HepG2 (cell line): Measurements from ENCODE around the gene CROT. TPM values are rescaled to one million over a fixed set of nuclear protein-coding genes. Genes with fewer than 3 reads are reported as not detected.
A peak's percentile ranks its signal among the peaks of the same experiment; 100 is the strongest.

Source experiments
- ARID3A ChIP-seq: IDR thresholded peaks from 2 replicates; pipeline ENCODE4 v1.6.1; 2012; ENCODE audit warnings: low read depth, low read length, improper control_type of control experiment
- BCL3 ChIP-seq: sonication (generic); formaldehyde crosslinking; IDR thresholded peaks from 2 replicates; pipeline ENCODE4 v1.5.1; 2020; ENCODE audit warnings: mild to moderate bottlenecking, missing genetic modification reagents, moderate library complexity
- EHMT2 ChIP-seq: fragments of 200-600 bp; sonication (generic); IDR thresholded peaks from 2 replicates; pipeline ENCODE4 v1.7.0; 2017; ENCODE audit warnings: antibody characterized with exemption, low read depth, low read length, borderline replicate concordance
- ELF1 ChIP-seq: sonication (generic); formaldehyde crosslinking; IDR thresholded peaks from 2 replicates; pipeline ENCODE4 v1.4.0; 2020; ENCODE audit warnings: missing genetic modification reagents
- FOXP4 ChIP-seq: sonication (generic); formaldehyde crosslinking; IDR thresholded peaks from 2 replicates; pipeline ENCODE4 v1.4.0; 2020; ENCODE audit warnings: missing genetic modification reagents
- GATAD2A ChIP-seq: IDR thresholded peaks from 2 replicates; pipeline ENCODE4 v1.6.1; 2016
- HES4 ChIP-seq: sonication (generic); formaldehyde crosslinking; IDR thresholded peaks from 2 replicates; pipeline ENCODE4 v1.9.0; 2021; ENCODE audit warnings: mild to moderate bottlenecking, missing genetic modification reagents, borderline replicate concordance
- HMGXB4 ChIP-seq, 2 experiments: sonication (generic) in 1 of 2; formaldehyde crosslinking in 1 of 2; IDR thresholded peaks; 2 replicates each; pipeline versions ENCODE4 v1.4.0 to v1.6.1; 2018 to 2020; ENCODE audit warnings: missing genetic modification reagents in 2 of 2, borderline replicate concordance in 1 of 2, low read depth in 1 of 2, mild to moderate bottlenecking in 1 of 2, missing biosample characterization in 1 of 2
- IKZF5 ChIP-seq: IDR thresholded peaks from 2 replicates; pipeline ENCODE4 v1.6.1; 2018; ENCODE audit warnings: missing genetic modification reagents, mild to moderate bottlenecking, missing compliant biosample characterization
- IRF2 ChIP-seq: IDR thresholded peaks from 2 replicates; pipeline ENCODE4 v1.6.1; 2018; ENCODE audit warnings: missing genetic modification reagents, missing compliant biosample characterization
- MBNL3 ChIP-seq: fragments of 250-450 bp; sonication (Bioruptor Pico); conservative IDR thresholded peaks from 2 replicates; pipeline ENCODE4 v1.8.0; 2022; ENCODE audit warnings: mild to moderate bottlenecking, inconsistent platforms
- NFKB2 ChIP-seq: sonication (generic); formaldehyde crosslinking; IDR thresholded peaks from 2 replicates; pipeline ENCODE4 v1.4.0; 2020; ENCODE audit warnings: missing genetic modification reagents, borderline replicate concordance
- NR2F6 ChIP-seq, 2 experiments: IDR thresholded peaks; 2 replicates each; pipeline ENCODE4 v1.6.1; 2016; ENCODE audit warnings: antibody characterized with exemption in 1 of 2, mild to moderate bottlenecking in 1 of 2
- PHF20 ChIP-seq: sonication (generic); formaldehyde crosslinking; IDR thresholded peaks from 2 replicates; pipeline ENCODE4 v1.5.0; 2020; ENCODE audit warnings: mild to moderate bottlenecking, missing genetic modification reagents
- PHF21A ChIP-seq: sonication (generic); formaldehyde crosslinking; IDR thresholded peaks from 2 replicates; pipeline ENCODE4 v1.5.0; 2020; ENCODE audit warnings: mild to moderate bottlenecking, missing genetic modification reagents
- POGZ ChIP-seq: sonication (generic); formaldehyde crosslinking; IDR thresholded peaks from 2 replicates; pipeline ENCODE4 v1.4.0; 2020; ENCODE audit warnings: mild to moderate bottlenecking, missing genetic modification reagents
- SOX13 ChIP-seq, 3 experiments: fragments of 450-650 bp in 1 of 3; sonication (generic) in 1 of 3; formaldehyde crosslinking in 1 of 3; IDR thresholded peaks in 2 of 3; conservative IDR thresholded peaks in 1 of 3; 2 replicates each; pipeline versions ENCODE4 v1.5.0 to v1.6.1; 2016 to 2020; ENCODE audit warnings: antibody characterized with exemption in 1 of 3, mild to moderate bottlenecking in 1 of 3, missing compliant biosample characterization in 1 of 3, missing genetic modification reagents in 1 of 3, moderate library complexity in 1 of 3
- WIZ ChIP-seq: sonication (generic); formaldehyde crosslinking; IDR thresholded peaks from 2 replicates; pipeline ENCODE4 v1.5.1; 2020; ENCODE audit warnings: mild to moderate bottlenecking, missing genetic modification reagents
- ZFY ChIP-seq: sonication (generic); formaldehyde crosslinking; IDR thresholded peaks from 2 replicates; pipeline ENCODE4 v1.4.0; 2020; ENCODE audit warnings: missing genetic modification reagents
- ZNF207 ChIP-seq: fragments of 450-650 bp; IDR thresholded peaks from 2 replicates; pipeline ENCODE4 v1.6.1; 2016; ENCODE audit warnings: antibody characterized with exemption, borderline replicate concordance
- ZNF550 ChIP-seq: sonication (generic); formaldehyde crosslinking; IDR thresholded peaks from 2 replicates; pipeline ENCODE4 v1.4.0; 2020; ENCODE audit warnings: mild to moderate bottlenecking, missing genetic modification reagents, borderline replicate concordance
- polyA plus RNA-seq, 8 experiments: library from polyadenylated mRNA; depleted of rRNA in 3 of 8; stranded (reverse) in 7 of 8; unstranded in 1 of 8; fragments of >200 nt; fragmentation: Illumina TruSeq in 4 of 8; extraction: Trizol in 4 of 8; gene quantifications; 2 replicates each; pipeline versions ENCODE4 v1.2.1 to v1.2.3, GENCODE V29; 2011 to 2016; ENCODE audit warnings: low read depth in 4 of 8, missing spikeins in 1 of 8, mixed read lengths in 1 of 8; ENCODE audit not compliant: insufficient read depth in 1 of 8
- total RNA-seq, 5 experiments: library from RNA; depleted of rRNA; stranded (reverse); fragments of >200 nt; fragmentation: Illumina TruSeq; extraction: Trizol; gene quantifications; 2 replicates each; pipeline ENCODE4 v1.2.3, GENCODE V29; 2016; ENCODE audit warnings: low read depth in 1 of 5

CROT gene
- total and polyA plus RNA-seq, 2 of the 13 experiments (the other 11 are each of a cell fraction or from before 2014, with no cell fraction given), result 5.0 to 13.7 TPM

- TF ChIP-seq ARID3A (no peak), IRF2 (CRISPR knock-in tag) (0 out of 2 replicates have a peak, but pooled peaks have one; percentile 48), FOXP4 (CRISPR knock-in tag) (peak; percentile 60; the same call in 1 of the 2 replicates), SOX13 (IDR thresholded peaks at IDR 0.05) (0 out of 2 replicates have a peak, but pooled peaks have one; percentile 17), SOX13 (CRISPR knock-in tag; conservative IDR thresholded peaks at IDR 0.05 in 1 of 2, IDR thresholded peaks at IDR 0.05 in 1 of 2) (peak in 1 of 2 experiments; percentile 79; a peak in 2 of 4 replicates), NR2F6 (IDR thresholded peaks at IDR 0.05) (peak; percentile 68), NR2F6 (CRISPR knock-in tag; IDR thresholded peaks at IDR 0.05) (peak; percentile 38; the same call in 1 of the 2 replicates), POGZ (CRISPR knock-in tag) (peak; percentile 65), ZNF207 (no peak), BCL3 (CRISPR knock-in tag) (no peak), EHMT2 (0 out of 2 replicates have a peak, but pooled peaks have one; percentile 24), NFKB2 (no peak), HES4 (CRISPR knock-in tag) (no peak), GATAD2A (CRISPR knock-in tag) (no peak; the same call in 1 of the 2 replicates), MBNL3 (CRISPR knock-in tag) (no peak), PHF20 (no peak), ZNF550 (no peak), ZFY (no peak), HMGXB4 (CRISPR knock-in tag; IDR thresholded peaks at IDR 0.05; ENCODE audit: borderline replicate concordance in 1 of 2, low read depth in 1 of 2) (no peak), IKZF5 (CRISPR knock-in tag) (0 out of 2 replicates have a peak, but pooled peaks have one; percentile 24), WIZ (CRISPR knock-in tag) (no peak), PHF21A (0 out of 2 replicates have a peak, but pooled peaks have one; percentile 46), ELF1 (CRISPR knock-in tag) (peak; percentile 47; the same call in 1 of the 2 replicates)
Observed at GRCh38 chr7:87395442-87396020, 50.1 kb downstream of the CROT start (continued).
